Measurements from ENCODE around the gene FEM1B. TPM values are rescaled to one million over a fixed set of nuclear protein-coding genes. Genes with fewer than 3 reads are reported as not detected.

FEM1B gene
- total and polyA plus RNA-seq, 2 experiments from 2014 or later, result 11.9 to 62.8 TPM

GRCh38 chr15:68311859-68312557, 34.5 kb downstream of the FEM1B start:
- Histone ChIP-seq H3K79me2 (no peaks in the 10 kb centered on the region), H3K27me3 (no peaks in the 10 kb centered on the region), H3K9me2 (replicated peaks; ENCODE audit: insufficient read depth) (no peaks in the 10 kb centered on the region), H3K4me2 (no peak overlapping the region), H3K4me3 (no peak overlapping the region), H4K20me1 (ENCODE audit: insufficient read depth, poor library complexity, severe bottlenecking) (no peaks in the 10 kb centered on the region), H3K9me3 (ENCODE audit: low read depth) (no peaks in the 10 kb centered on the region), H3K36me3 (replicated peaks; ENCODE audit: insufficient read depth, low read depth) (no peaks in the 10 kb centered on the region), H2AFZ (no peak overlapping the region), H3K4me1 (ENCODE audit: insufficient read depth) (peaks cover 8% of the 10 kb centered on the region), H3K27ac (no peak overlapping the region)
- no peak for TF ChIP-seq EZH2phosphoT487 (IDR thresholded peaks at IDR 0.05; ENCODE audit: low read depth, severe bottlenecking, unreplicated experiment)
- no peak for TF ChIP-seq EZH2 (IDR thresholded peaks at IDR 0.05; ENCODE audit: borderline replicate concordance)
- TF ChIP-seq CTCF (IDR thresholded peaks at IDR 0.05; ENCODE audit: poor library complexity), result no peak
- WGBS (ENCODE audit: low lambda C conversion rate, missing lambda C conversion rate), result 95% methylated on average over 3 of the region's 3 CpGs
- no peak for DNase-seq (ENCODE audit: low spot score)

- DNase-seq (ENCODE audit: low spot score), result no peak
- peaks cover 8% of the 10 kb centered on the region for H3K4me1 ChIP-seq (ENCODE audit: insufficient read depth)
- H3K36me3 ChIP-seq (replicated peaks; ENCODE audit: insufficient read depth, low read depth), result no peaks in the 10 kb centered on the region
- 69% methylated on average over 16 of the region's 18 CpGs for WGBS (ENCODE audit: low lambda C conversion rate, missing lambda C conversion rate)
- no peak overlapping the region for H2AFZ ChIP-seq
- no peaks in the 10 kb centered on the region for H3K9me3 ChIP-seq (ENCODE audit: low read depth)
- H3K4me3 ChIP-seq, result no peak overlapping the region
- H3K79me2 ChIP-seq, result no peaks in the 10 kb centered on the region
- TF ChIP-seq CTCF (IDR thresholded peaks at IDR 0.05; ENCODE audit: poor library complexity) (no peak), EZH2phosphoT487 (IDR thresholded peaks at IDR 0.05; ENCODE audit: low read depth, severe bottlenecking, unreplicated experiment) (no peak), EZH2 (IDR thresholded peaks at IDR 0.05; ENCODE audit: borderline replicate concordance) (no peak)
- H3K4me2 ChIP-seq, result no peak overlapping the region
- H3K27me3 ChIP-seq, result no peaks in the 10 kb centered on the region
- H4K20me1 ChIP-seq (ENCODE audit: insufficient read depth, poor library complexity, severe bottlenecking), result no peaks in the 10 kb centered on the region
- no peaks in the 10 kb centered on the region for H3K9me2 ChIP-seq (replicated peaks; ENCODE audit: insufficient read depth)
- no peak overlapping the region for H3K27ac ChIP-seq
Observed at GRCh38 chr15:68312701-68313204, 35.2 kb downstream of the FEM1B start.

GRCh38 chr15:68313501-68314410, 36.2 kb downstream of the FEM1B start:
- no peak overlapping the region for H3K27ac ChIP-seq
- no peaks in the 10 kb centered on the region for H3K79me2 ChIP-seq
- no peak overlapping the region for H3K4me3 ChIP-seq
- H3K9me3 ChIP-seq (ENCODE audit: low read depth), result no peaks in the 10 kb centered on the region
- H3K27me3 ChIP-seq, result no peaks in the 10 kb centered on the region
- no peak overlapping the region for H2AFZ ChIP-seq
- TF ChIP-seq EZH2phosphoT487 (IDR thresholded peaks at IDR 0.05; ENCODE audit: low read depth, severe bottlenecking, unreplicated experiment) (no peak), CTCF (IDR thresholded peaks at IDR 0.05; ENCODE audit: poor library complexity) (no peak), EZH2 (IDR thresholded peaks at IDR 0.05; ENCODE audit: borderline replicate concordance) (no peak)
- H4K20me1 ChIP-seq (ENCODE audit: insufficient read depth, poor library complexity, severe bottlenecking), result no peaks in the 10 kb centered on the region
- H3K4me2 ChIP-seq, result no peak overlapping the region
- H3K9me2 ChIP-seq (replicated peaks; ENCODE audit: insufficient read depth), result no peaks in the 10 kb centered on the region
- DNase-seq (ENCODE audit: low spot score), result no peak
- 95% methylated on average over 18 of the region's 18 CpGs for WGBS (ENCODE audit: low lambda C conversion rate, missing lambda C conversion rate)
- H3K36me3 ChIP-seq (replicated peaks; ENCODE audit: insufficient read depth, low read depth), result no peaks in the 10 kb centered on the region
- H3K4me1 ChIP-seq (ENCODE audit: insufficient read depth), result peaks cover 8% of the 10 kb centered on the region
